H1 (cell line): Measurements from ENCODE around the gene SORD. TPM values are rescaled to one million over a fixed set of nuclear protein-coding genes. Genes with fewer than 3 reads are reported as not detected.
"Not testable (repeated sequence)": the region's sequence is repeated elsewhere in the genome, so short reads cannot be mapped to it uniquely, and the experiment has no call there.

ENCODE experiments used
- CTCF ChIA-PET: fragments of 300-600 bp; sonication (Branson Sonifier 250); formaldehyde crosslinking; loops from one replicate; lab custom pipeline; 2021; ENCODE audit not compliant: partially characterized antibody; lab: Charles Lee
- POLR2A ChIA-PET: fragments of 300-600 bp; sonication (Branson Sonifier 250); formaldehyde crosslinking; loops from one replicate; lab custom pipeline; 2021; ENCODE audit warnings: inconsistent platforms; ENCODE audit not compliant: partially characterized antibody; lab: Charles Lee
- DNase-seq, 2 experiments: peaks; one replicate each; pipeline versions ENCODE4 v3.0.0 to v3.0.0-alpha.2; 2010 to 2022; ENCODE audit warnings: low spot score in 2 of 2, low read depth in 1 of 2, mixed read lengths in 1 of 2
- FAIRE-seq: peaks from 2 replicates; lab custom pipeline; 2011; peaks lifted over from hg19 to GRCh38; lab: Jason Lieb, UNC
- H2AFZ ChIP-seq: 2 replicates; pipeline ENCODE4 v1.8.1; 2012; ENCODE audit warnings: low read length, inconsistent platforms
- H2AK5ac ChIP-seq: 2 replicates; pipeline ENCODE4 v1.6.1; 2013; ENCODE audit warnings: low read depth, low read length
- H2BK120ac ChIP-seq: replicated peaks from 2 replicates; pipeline ENCODE3; 2013; ENCODE audit warnings: low read depth, low read length, inconsistent platforms
- H2BK12ac ChIP-seq: 2 replicates; pipeline ENCODE4 v1.6.1; 2013; ENCODE audit warnings: low read depth, low read length
- H2BK15ac ChIP-seq: 2 replicates; pipeline ENCODE4 v1.6.1; 2013; ENCODE audit warnings: low read length
- H2BK20ac ChIP-seq: 2 replicates; pipeline ENCODE4 v1.6.1; 2013; ENCODE audit warnings: low read length
- H2BK5ac ChIP-seq: 2 replicates; pipeline ENCODE4 v1.6.1; 2013; ENCODE audit warnings: low read depth, low read length
- H3K14ac ChIP-seq: 2 replicates; pipeline ENCODE4 v1.6.1; 2013; ENCODE audit warnings: inconsistent platforms; ENCODE audit not compliant: insufficient read length
- H3K18ac ChIP-seq: 2 replicates; pipeline ENCODE4 v1.6.1; 2013; ENCODE audit warnings: low read length; ENCODE audit errors: extremely low read depth
- H3K23ac ChIP-seq: 2 replicates; pipeline ENCODE4 v1.6.1; 2013; ENCODE audit warnings: inconsistent platforms; ENCODE audit not compliant: insufficient read length
- H3K23me2 ChIP-seq: 2 replicates; pipeline ENCODE4 v1.6.1; 2013; ENCODE audit warnings: low read depth, low read length
- H3K27ac ChIP-seq: 2 replicates; pipeline ENCODE4 v1.6.1; 2011; ENCODE audit warnings: low read depth, low read length, inconsistent platforms
- H3K27me3 ChIP-seq, 4 experiments: replicated peaks in 1 of 4; 1 replicate in 1 of 4; 2 replicates in 3 of 4; pipeline versions ENCODE4 v1.6.1 to v1.8.1; 2011 to 2013; ENCODE audit warnings: low read length in 3 of 4, mild to moderate bottlenecking in 3 of 4, inconsistent platforms in 2 of 4, mixed read lengths in 2 of 4, moderate library complexity in 1 of 4; ENCODE audit not compliant: control insufficient read depth in 3 of 4, insufficient read depth in 3 of 4; ENCODE audit errors: extremely low read depth in 1 of 4
- H3K36me3 ChIP-seq, 4 experiments: 2 replicates each; pipeline versions ENCODE4 v1.6.1 to v1.8.1; 2011 to 2013; ENCODE audit warnings: mild to moderate bottlenecking in 4 of 4, low read length in 3 of 4, moderate library complexity in 2 of 4, control low read depth in 1 of 4, inconsistent platforms in 1 of 4; ENCODE audit not compliant: insufficient read depth in 4 of 4, control insufficient read depth in 2 of 4
- H3K4ac ChIP-seq: replicated peaks from 2 replicates; pipeline ENCODE3; 2013; ENCODE audit warnings: low read length, low read depth, mixed read lengths, inconsistent platforms; ENCODE audit not compliant: insufficient read length
- H3K4me1 ChIP-seq, 4 experiments: replicated peaks in 1 of 4; 1 replicate in 1 of 4; 2 replicates in 3 of 4; pipeline versions ENCODE4 v1.6.1 to v1.8.1; 2011 to 2013; ENCODE audit warnings: low read length in 3 of 4, inconsistent platforms in 2 of 4, mixed read lengths in 1 of 4; ENCODE audit not compliant: insufficient read depth in 4 of 4, control insufficient read depth in 3 of 4
- H3K4me2 ChIP-seq, 2 experiments: 2 replicates each; pipeline versions ENCODE4 v1.6.1 to v1.8.1; 2011 to 2013; ENCODE audit warnings: low read depth in 2 of 2, low read length in 2 of 2, control low read depth in 1 of 2, inconsistent platforms in 1 of 2, mild to moderate bottlenecking in 1 of 2; ENCODE audit not compliant: insufficient read depth in 1 of 2
- H3K4me3 ChIP-seq, 4 experiments: fragments of 200-600, 300-600 bp in 1 of 4; sonication (generic), shearing (Covaris generic), sonication (Bioruptor Twin) in 1 of 4; 2 replicates each; pipeline versions ENCODE4 v1.5.1 to v1.8.1; 2011 to 2016; ENCODE audit warnings: low read length in 4 of 4, low read depth in 3 of 4, control low read depth in 2 of 4, inconsistent platforms in 2 of 4, mild to moderate bottlenecking in 2 of 4, mixed read lengths in 1 of 4, moderate library complexity in 1 of 4; ENCODE audit not compliant: insufficient read depth in 2 of 4; ENCODE audit errors: extremely low read depth in 1 of 4
- H3K56ac ChIP-seq: replicated peaks from 2 replicates; pipeline ENCODE3; 2013; ENCODE audit warnings: low read depth, mild to moderate bottlenecking, mixed read lengths, low read length, inconsistent platforms; ENCODE audit not compliant: insufficient read length
- H3K79me1 ChIP-seq: 2 replicates; pipeline ENCODE4 v1.6.1; 2013; ENCODE audit warnings: low read depth, low read length, control low read depth
- H3K79me2 ChIP-seq, 2 experiments: 2 replicates each; pipeline versions ENCODE4 v1.6.1 to v1.8.1; 2012 to 2013; ENCODE audit warnings: low read length in 2 of 2, mild to moderate bottlenecking in 2 of 2, inconsistent platforms in 1 of 2; ENCODE audit not compliant: insufficient read depth in 2 of 2, control insufficient read depth in 1 of 2
- H3K9ac ChIP-seq, 4 experiments: replicated peaks in 1 of 4; 1 replicate in 1 of 4; 2 replicates in 3 of 4; pipeline versions ENCODE4 v1.6.1 to v1.8.1; 2011 to 2013; ENCODE audit warnings: low read depth in 3 of 4, low read length in 3 of 4, control low read depth in 2 of 4, mild to moderate bottlenecking in 2 of 4, moderate library complexity in 2 of 4, inconsistent platforms in 1 of 4; ENCODE audit errors: extremely low read depth in 1 of 4
- H3K9me3 ChIP-seq, 2 experiments: 2 replicates each; pipeline versions ENCODE4 v1.6.1 to v1.8.1; 2012 to 2013; ENCODE audit warnings: mild to moderate bottlenecking in 2 of 2, moderate library complexity in 2 of 2, control low read depth in 1 of 2, inconsistent platforms in 1 of 2, low read depth in 1 of 2, low read length in 1 of 2, mixed read lengths in 1 of 2; ENCODE audit not compliant: insufficient read depth in 2 of 2
- H4K20me1 ChIP-seq, 2 experiments: replicated peaks in 1 of 2; 2 replicates each; pipeline versions ENCODE3 to v1.8.1; 2011 to 2013; ENCODE audit warnings: inconsistent platforms in 2 of 2, low read length in 2 of 2, mild to moderate bottlenecking in 1 of 2; ENCODE audit not compliant: insufficient read depth in 2 of 2, control insufficient read depth in 1 of 2
- H4K5ac ChIP-seq: 2 replicates; pipeline ENCODE4 v1.6.1; 2013; ENCODE audit warnings: low read length, low read depth, mixed read lengths, inconsistent platforms; ENCODE audit not compliant: insufficient read length
- H4K8ac ChIP-seq: 2 replicates; pipeline ENCODE4 v1.8.0; 2013; ENCODE audit warnings: mild to moderate bottlenecking, moderate library complexity, low read length, inconsistent platforms; ENCODE audit not compliant: insufficient read depth; ENCODE audit errors: extremely low read depth
- H4K91ac ChIP-seq: replicated peaks from 2 replicates; pipeline ENCODE3; 2013; ENCODE audit warnings: low read length, mixed read lengths, inconsistent platforms; ENCODE audit not compliant: insufficient read length
- WGBS, 2 experiments: shearing (Covaris generic) in 1 of 2; methylation state at CpG; one replicate each; pipeline versions ENCODE4 v1.1.6 to v1.1.7; 2013 to 2015; ENCODE audit warnings: low lambda C conversion rate in 2 of 2, mixed read lengths in 2 of 2, inconsistent platforms in 1 of 2, low coverage in 1 of 2, missing lambda C conversion rate in 1 of 2; ENCODE audit not compliant: insufficient replicate concordance in 2 of 2, insufficient coverage in 1 of 2, insufficient read length in 1 of 2; ENCODE audit errors: extremely low coverage in 1 of 2, missing lambda C conversion rate in 1 of 2; 5-methylcytosine and 5-hydroxymethylcytosine counted together
- polyA plus RNA-seq, 7 experiments: library from polyadenylated mRNA; depleted of rRNA in 3 of 7; stranded (reverse) in 5 of 7; unstranded in 2 of 7; fragments of >200 nt in 5 of 7; fragments of 200-250 nt in 2 of 7; gene quantifications; 1 replicate in 5 of 7; 2 replicates in 1 of 7; 4 replicates in 1 of 7; pipeline versions ENCODE4 v1.2.1 to v1.2.3, GENCODE V29; 2011 to 2013; ENCODE audit warnings: missing spikeins in 2 of 7, mixed read lengths in 2 of 7
- total RNA-seq: library from RNA; stranded (reverse); fragmentation: NEBNext Ultra II Directional; extraction: Animal tissue kit (Norgen Biotek cat#: 25700); gene quantifications from 2 replicates; pipeline ENCODE4 v1.2.1, GENCODE V29; 2021

SORD gene
- total and polyA plus RNA-seq, 2 of the 8 experiments (the other 6 are each of a cell fraction or from before 2014, with no cell fraction given): 52.6 to 75.8 TPM

DNA sequence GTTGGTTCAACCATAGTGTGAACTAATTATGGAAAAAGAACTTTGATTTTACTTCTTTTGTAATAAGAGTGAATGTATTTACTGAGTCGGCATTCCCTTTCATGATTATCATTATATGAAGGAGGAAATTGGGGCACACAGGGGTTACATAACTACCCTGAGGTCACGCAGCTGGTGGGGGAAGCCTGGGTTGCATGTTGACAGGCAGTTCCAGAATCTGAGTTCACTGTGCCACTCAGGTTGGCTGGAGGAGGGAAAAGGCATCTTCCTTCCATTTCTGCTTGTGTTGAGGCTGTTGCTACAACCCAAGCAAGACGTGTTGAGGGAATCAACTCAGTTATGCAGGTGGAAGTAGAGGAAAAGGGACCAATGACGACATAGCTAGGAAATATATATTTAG is 11.1 kb downstream of the SORD start:
- DNase-seq, H3K56ac ChIP-seq, H3K4ac ChIP-seq, H2BK5ac ChIP-seq, H3K4me1 ChIP-seq, H3K9me3 ChIP-seq, H3K4me3 ChIP-seq, H2BK15ac ChIP-seq, H3K9ac ChIP-seq, H3K23me2 ChIP-seq, H3K4me2 ChIP-seq, H4K91ac ChIP-seq, FAIRE-seq, H4K8ac ChIP-seq, H3K27ac ChIP-seq, H3K27me3 ChIP-seq, H2BK20ac ChIP-seq, H4K20me1 ChIP-seq, H4K5ac ChIP-seq, H3K79me1 ChIP-seq, H3K36me3 ChIP-seq, H2BK12ac ChIP-seq, H3K23ac ChIP-seq, H3K79me2 ChIP-seq, H3K18ac ChIP-seq, H2BK120ac ChIP-seq, H2AK5ac ChIP-seq, H2AFZ ChIP-seq, H3K14ac ChIP-seq: not testable (repeated sequence)
- CTCF ChIA-PET: interaction anchor here (1.2 to 5.4 kb wide), 2 partner anchors 84 to 181 kb away, joined by 3 to 36 read pairs; no protein-coding TSS in a partner anchor
- 81% methylated on average over 3 of the region's 4 CpGs; no CpG with 5 or more reads in 1 of the 2 experiments for WGBS, 2 experiments
- POLR2A ChIA-PET: interaction anchor here (2.0 kb wide), 1 partner anchor 11 kb away, joined by 10 read pairs; the partner anchor contains the start of gene SORD
